Measurements from ENCODE around the gene TSR3. TPM values are rescaled to one million over a fixed set of nuclear protein-coding genes. Genes with fewer than 3 reads are reported as not detected.

TSR3 gene
- total and polyA plus RNA-seq, 2 of the 13 experiments (the other 11 are each of a cell fraction or from before 2014, with no cell fraction given), result 24.2 to 51.0 TPM

- no TSS peak for BruUV-seq (replicated peaks)
- in situ Hi-C loops (cut with HindIII; ENCODE audit: extremely low pct_ligation_motif_present, low pct_unique_long_range_greater_than_20kb) (no loop called here), intact Hi-C loops (cut with micrococcal nuclease; ENCODE audit: unreplicated experiment) (no loop called here)
- Histone ChIP-seq H3K36me3 (replicated peaks in 1 of 2; ENCODE audit: control insufficient read depth in 1 of 2, insufficient read depth in 2 of 2, low read length in 2 of 2) (peaks cover 4% of the 10 kb centered on the region in 2 experiments; a peak in 3 of 5 replicates), H4K20me1 (ENCODE audit: insufficient read depth, low read length) (no peaks in the 10 kb centered on the region), H3K4me1 (ENCODE audit: insufficient read depth, low read length) (no peaks in the 10 kb centered on the region), H2AFZ (ENCODE audit: low read length) (no peak overlapping the region), H3K27ac (ENCODE audit: extremely low read length, insufficient read depth, low read length) (no peak overlapping the region), H3K9ac (ENCODE audit: insufficient read depth, low read depth, low read length) (no peak overlapping the region), H3K4me2 (ENCODE audit: low read depth, low read length) (no peak overlapping the region), H3K27me3 (ENCODE audit: control insufficient read depth in 1 of 2, insufficient read depth in 2 of 2, low read length in 2 of 2) (no peaks in the 10 kb centered on the region), H3K79me2 (ENCODE audit: insufficient read depth, low read length) (no peaks in the 10 kb centered on the region), H3K4me3 (replicated peaks in 1 of 3; ENCODE audit: insufficient read depth in 1 of 3, low read depth in 2 of 3, low read length in 3 of 3) (no peak overlapping the region), H3K9me3 (ENCODE audit: low read length) (no peaks in the 10 kb centered on the region)
- ATAC-seq, result no peak
- FAIRE-seq, result no peak
- 93% methylated on average over 14 of the region's 19 CpGs for WGBS (ENCODE audit: low lambda C conversion rate)
- CTCF ChIA-PET (ENCODE audit: low intra/inter-chr PET ratio, low total read pairs), result no interaction called here
- no peak for DNase-seq (ENCODE audit: low spot score)
- POLR2A ChIA-PET, result no interaction called here
- TF ChIP-seq ZKSCAN8 (CRISPR knock-in tag; IDR thresholded peaks at IDR 0.05; ENCODE audit: borderline replicate concordance), result 0 out of 2 replicates have a peak, but pooled peaks have one; percentile 70
- TF ChIP-seq MIER2 (CRISPR knock-in tag; IDR thresholded peaks at IDR 0.05), result no peak
- no peak for TF ChIP-seq SKI (IDR thresholded peaks at IDR 0.05; ENCODE audit: partially characterized antibody)
- TF ChIP-seq SP140L (CRISPR knock-in tag; IDR thresholded peaks at IDR 0.05; ENCODE audit: borderline replicate concordance), result no peak
- TF ChIP-seq GZF1 (CRISPR knock-in tag; IDR thresholded peaks at IDR 0.05), result no peak
- TF ChIP-seq ZNF432 (CRISPR knock-in tag; IDR thresholded peaks at IDR 0.05; ENCODE audit: borderline replicate concordance), result no peak
These were observed 42.8 kb upstream of the TSR3 start for GRCh38 chr16:1394367-1394951.

GRCh38 chr16:1393613-1394176 is 42.0 kb upstream of the TSR3 start:
- no peaks in the 10 kb centered on the region for H4K20me1 ChIP-seq (ENCODE audit: insufficient read depth, low read length)
- ATAC-seq (no peak), FAIRE-seq (no peak), DNase-seq (ENCODE audit: low spot score) (no peak)
- no peaks in the 10 kb centered on the region for H3K9me3 ChIP-seq (ENCODE audit: low read length)
- no peak overlapping the region for H2AFZ ChIP-seq (ENCODE audit: low read length)
- H3K4me2 ChIP-seq (ENCODE audit: low read depth, low read length), result no peak overlapping the region
- H3K27ac ChIP-seq (ENCODE audit: extremely low read length, insufficient read depth, low read length), result no peak overlapping the region
- TF ChIP-seq ZNF224 (CRISPR knock-in tag; IDR thresholded peaks at IDR 0.05) (no peak), ZNF740 (CRISPR knock-in tag; IDR thresholded peaks at IDR 0.05) (no peak), KLF12 (CRISPR knock-in tag; IDR thresholded peaks at IDR 0.05; ENCODE audit: borderline replicate concordance) (no peak), ZFP36L1 (CRISPR knock-in tag; IDR thresholded peaks at IDR 0.05) (no peak)
- POLR2A ChIA-PET, result no interaction called here
- CTCF ChIA-PET (ENCODE audit: low intra/inter-chr PET ratio, low total read pairs), result no interaction called here
- peaks cover 2 to 4% of the 10 kb centered on the region in 2 experiments; a peak in 3 of 5 replicates for H3K36me3 ChIP-seq (replicated peaks in 1 of 2; ENCODE audit: control insufficient read depth in 1 of 2, insufficient read depth in 2 of 2, low read length in 2 of 2)
- 95% methylated on average over 12 of the region's 21 CpGs for WGBS (ENCODE audit: low lambda C conversion rate)
- no peaks in the 10 kb centered on the region for H3K4me1 ChIP-seq (ENCODE audit: insufficient read depth, low read length)
- no peak overlapping the region for H3K4me3 ChIP-seq (replicated peaks in 1 of 3; ENCODE audit: insufficient read depth in 1 of 3, low read depth in 2 of 3, low read length in 3 of 3)
- H3K79me2 ChIP-seq (ENCODE audit: insufficient read depth, low read length), result no peaks in the 10 kb centered on the region
- intact Hi-C loops (cut with micrococcal nuclease; ENCODE audit: unreplicated experiment), result no loop called here
- H3K27me3 ChIP-seq (ENCODE audit: control insufficient read depth in 1 of 2, insufficient read depth in 2 of 2, low read length in 2 of 2), result no peaks in the 10 kb centered on the region
- in situ Hi-C loops (cut with HindIII; ENCODE audit: extremely low pct_ligation_motif_present, low pct_unique_long_range_greater_than_20kb), result no loop called here
- BruUV-seq (replicated peaks), result no TSS peak
- H3K9ac ChIP-seq (ENCODE audit: insufficient read depth, low read depth, low read length), result no peak overlapping the region
